HG02798 (cell line): Measurements from ENCODE around the gene CMSS1.
A peak's percentile ranks its signal among the peaks of the same experiment; 100 is the strongest.

ENCODE experiments used
- ATAC-seq: cut with Tn5 transposase; IDR thresholded peaks from one replicate; pipeline ENCODE4 v1.9.1; 2021; ENCODE audit warnings: mild to moderate bottlenecking; ENCODE audit not compliant: unreplicated experiment, poor library complexity

CMSS1 gene

GRCh38 chr3:99928771-99929744 is 111.4 kb downstream of the CMSS1 start:
- ATAC-seq = no peak

GRCh38 chr3:99929745-99930139 is 112.1 kb downstream of the CMSS1 start:
- ATAC-seq = no peak

- no peak for ATAC-seq
These were observed 113.4 kb downstream of the CMSS1 start for GRCh38 chr3:99931059-99931458.

- no peak for ATAC-seq
These were observed 116.5 kb downstream of the CMSS1 start for GRCh38 chr3:99933971-99934750.

GRCh38 chr3:99934975-99935797 is 117.5 kb downstream of the CMSS1 start:
- ATAC-seq = no peak

- peak; percentile 15 for ATAC-seq
These were observed 120.7 kb downstream of the CMSS1 start for GRCh38 chr3:99938270-99938911.

- no peak for ATAC-seq
These were observed 122.2 kb downstream of the CMSS1 start for GRCh38 chr3:99939876-99940275.

GRCh38 chr3:99940350-99940749 is 122.7 kb downstream of the CMSS1 start:
- no peak for ATAC-seq

GRCh38 chr3:99941211-99941610 is 123.5 kb downstream of the CMSS1 start:
- ATAC-seq = no peak

GRCh38 chr3:99943931-99944761 is 126.5 kb downstream of the CMSS1 start:
- no peak for ATAC-seq

- ATAC-seq = no peak
These were observed 127.8 kb downstream of the CMSS1 start for GRCh38 chr3:99945328-99945995.

GRCh38 chr3:99947356-99947755 is 129.7 kb downstream of the CMSS1 start:
- ATAC-seq = no peak

GRCh38 chr3:99948467-99949089 is 130.9 kb downstream of the CMSS1 start:
- ATAC-seq = no peak

- ATAC-seq = no peak
These were observed 132.5 kb downstream of the CMSS1 start for GRCh38 chr3:99949956-99950670.

GRCh38 chr3:99950921-99951320 is 133.3 kb downstream of the CMSS1 start:
- no peak for ATAC-seq

GRCh38 chr3:99951701-99952100 is 134.0 kb downstream of the CMSS1 start:
- ATAC-seq = no peak

- ATAC-seq = no peak
These were observed 134.6 kb downstream of the CMSS1 start for GRCh38 chr3:99952306-99952705.
